HG03442 (cell line): Measurements from ENCODE around the gene EYS.
"Not testable (repeated sequence)": the region's sequence is repeated elsewhere in the genome, so short reads cannot be mapped to it uniquely, and the experiment has no call there.

ENCODE experiments used
- ATAC-seq: cut with Tn5 transposase; IDR thresholded peaks from one replicate; pipeline ENCODE4 v1.9.1; 2021; ENCODE audit warnings: mild to moderate bottlenecking, moderate library complexity; ENCODE audit not compliant: unreplicated experiment

The EYS gene

DNA sequence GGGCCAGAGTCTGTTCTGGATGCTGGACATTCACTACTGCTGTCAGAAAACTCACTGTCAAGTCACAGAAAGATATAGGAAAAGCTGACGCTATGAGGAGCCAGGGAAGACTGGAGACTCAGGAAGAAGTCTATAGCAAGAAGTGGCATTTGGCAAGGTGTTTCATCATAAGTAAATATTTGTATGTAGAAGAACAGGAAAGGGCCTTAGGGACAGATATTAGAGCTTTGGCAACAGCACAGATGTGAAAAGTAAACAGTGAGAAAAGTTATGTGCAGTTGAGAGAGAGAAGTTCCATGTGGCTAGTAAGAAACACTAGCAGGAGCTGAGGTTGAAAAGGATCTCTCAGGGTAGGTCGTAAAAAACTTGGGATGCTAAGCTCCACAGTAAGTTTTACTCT lies 1202.5 kb downstream of the EYS start:
- ATAC-seq, result no peak

DNA sequence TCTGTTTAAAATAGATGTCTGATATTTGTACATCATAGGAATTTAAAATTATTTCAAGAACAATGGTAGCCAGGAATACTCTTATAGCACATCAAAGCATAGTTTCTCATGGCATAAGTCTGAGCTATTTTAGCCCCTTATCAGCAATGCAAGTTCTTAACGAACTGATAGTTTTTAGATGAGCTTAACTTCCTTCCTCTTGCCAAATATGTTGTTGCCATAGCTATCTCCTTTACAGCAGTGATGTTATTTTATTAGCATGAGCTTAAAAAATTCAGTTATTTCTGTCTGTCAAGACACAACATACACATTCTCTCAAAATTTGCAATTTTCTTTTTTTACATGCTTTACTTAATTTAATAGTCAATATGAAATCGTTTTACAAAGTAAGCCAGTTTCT lies 1204.2 kb downstream of the EYS start:
- no peak for ATAC-seq

DNA sequence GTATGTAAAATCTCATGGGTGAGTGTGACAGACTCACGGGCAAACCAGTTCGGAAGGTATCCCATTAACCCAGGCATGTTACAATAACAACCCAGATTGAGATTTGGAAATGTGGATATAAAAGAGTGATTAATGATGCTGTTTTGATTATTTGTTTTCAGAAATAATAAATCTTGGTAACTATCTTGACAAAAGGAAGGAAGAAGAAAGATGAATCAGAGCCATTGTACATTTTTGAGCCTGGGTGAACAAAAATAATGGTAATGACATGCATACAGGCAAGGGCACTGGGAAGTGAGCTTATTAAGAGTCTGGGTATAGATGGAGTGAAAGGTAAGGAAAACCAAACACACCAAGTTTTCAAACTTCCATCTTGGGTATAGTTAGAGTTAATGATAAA lies 1209.4 kb downstream of the EYS start:
- ATAC-seq, result no peak

DNA sequence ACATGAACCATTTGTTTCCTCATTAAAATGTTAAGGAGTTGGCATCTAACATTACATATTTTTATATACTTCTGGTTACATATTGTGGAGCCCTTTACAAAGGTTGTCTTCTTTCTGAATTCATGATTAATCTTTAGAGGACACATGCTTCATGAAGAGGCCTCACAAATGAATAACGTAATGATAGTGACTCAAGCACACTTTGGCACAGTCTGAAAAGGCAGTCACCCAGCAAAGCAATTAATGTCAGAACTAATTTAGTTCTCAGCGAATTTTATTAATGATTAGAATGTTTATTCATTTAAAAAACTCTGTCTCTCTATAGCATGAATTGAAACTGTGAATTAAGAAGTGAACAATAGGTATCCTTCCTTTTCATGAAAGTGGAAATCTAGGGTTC lies 1217.3 kb downstream of the EYS start:
- no peak for ATAC-seq

DNA sequence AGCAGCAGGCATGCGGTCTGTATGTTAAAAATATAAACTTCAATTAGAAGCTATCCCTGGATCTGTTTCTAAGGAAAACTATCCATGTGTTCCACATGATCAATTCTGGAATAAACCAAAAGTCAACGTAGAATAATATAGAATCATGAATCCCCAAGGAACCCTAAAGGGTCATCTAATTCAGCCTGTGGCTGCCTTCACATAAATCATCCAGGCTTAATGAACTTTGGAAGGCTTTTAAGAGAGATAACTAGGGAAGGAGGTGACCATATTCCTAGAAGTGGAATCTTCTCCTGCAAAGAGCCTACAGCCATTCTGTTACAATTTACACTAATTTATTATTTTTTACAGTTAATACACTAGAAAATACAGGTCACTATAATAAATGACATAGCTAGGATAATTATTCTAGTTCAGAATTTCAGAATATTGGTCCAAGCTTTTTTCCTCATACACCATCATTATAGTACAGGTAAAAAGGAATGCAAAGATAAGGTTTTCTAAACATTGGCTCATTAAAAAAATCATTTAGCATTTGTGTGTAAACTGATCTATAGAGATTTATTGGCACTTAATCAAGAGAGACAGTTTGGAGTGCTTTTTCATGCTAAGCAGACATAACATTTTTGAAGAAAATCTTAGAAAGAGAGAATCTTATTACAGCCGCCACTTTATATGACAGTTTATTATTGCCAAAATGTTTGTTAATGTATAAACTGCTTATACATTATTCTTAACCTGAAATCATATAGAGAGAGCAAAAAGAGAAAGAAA lies 1220.3 kb downstream of the EYS start:
- ATAC-seq, result no peak

DNA sequence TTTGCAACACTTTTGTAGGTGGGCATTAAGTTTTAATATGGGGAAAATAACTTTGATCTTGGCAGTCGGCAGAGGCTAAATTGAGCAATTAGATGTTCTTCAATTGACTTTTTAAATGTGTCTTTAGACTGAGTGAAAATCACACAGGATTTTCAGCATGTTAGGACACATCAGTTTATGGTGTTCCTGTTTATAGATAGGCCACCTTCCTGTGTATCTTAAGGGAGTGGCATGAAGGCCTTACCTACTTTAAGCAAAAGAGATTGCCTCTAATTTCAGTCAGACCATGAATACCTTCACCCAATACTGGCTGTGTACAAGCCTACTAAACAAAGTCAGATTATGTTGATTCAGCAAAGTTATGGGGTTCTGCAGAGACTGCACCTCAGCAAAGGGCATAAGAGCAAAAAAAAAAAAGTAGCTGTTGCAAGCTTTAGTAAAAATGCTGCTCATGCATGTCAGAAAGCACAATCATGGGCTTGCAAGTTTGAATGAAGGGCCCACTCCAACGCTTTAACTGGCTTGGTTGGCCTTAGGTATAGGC lies 1223.0 kb downstream of the EYS start:
- ATAC-seq, result no peak

DNA sequence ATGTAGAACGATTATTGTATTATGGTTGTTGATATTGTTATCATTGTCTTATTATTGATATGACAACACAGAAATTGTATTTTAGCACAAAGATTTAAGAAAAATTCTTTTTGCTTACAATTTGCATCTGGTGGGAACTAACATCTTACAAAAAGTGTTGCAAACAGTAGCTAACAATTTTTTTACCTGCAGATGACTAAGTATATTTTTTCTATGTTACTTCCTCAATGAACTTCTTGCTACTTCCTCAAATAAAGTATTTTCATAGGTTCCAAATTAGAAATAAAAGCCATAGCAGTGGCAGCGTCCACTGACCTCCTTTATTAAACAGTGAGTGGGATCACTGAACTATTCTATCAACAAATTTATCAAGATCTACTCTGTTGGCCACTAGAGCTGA lies 1224.4 kb downstream of the EYS start:
- ATAC-seq, result no peak

DNA sequence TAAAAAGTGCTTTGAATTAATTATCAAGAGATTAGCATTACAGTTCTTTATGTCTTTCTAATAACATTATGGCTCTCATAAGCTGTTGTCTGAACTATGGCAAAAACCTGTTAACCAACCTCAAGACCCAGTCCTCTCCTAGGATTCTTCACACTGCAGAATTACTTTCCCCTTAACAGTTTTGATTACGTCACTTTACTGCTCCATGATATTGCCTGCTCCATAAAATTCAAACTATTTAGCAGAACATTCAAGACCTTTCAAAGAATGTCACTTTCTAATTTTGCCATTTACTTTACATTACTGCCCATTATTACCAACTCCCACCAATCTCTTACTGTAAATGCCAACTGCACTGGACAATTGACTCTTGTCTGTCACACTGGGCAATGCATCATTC lies 1227.9 kb downstream of the EYS start:
- no peak for ATAC-seq

DNA sequence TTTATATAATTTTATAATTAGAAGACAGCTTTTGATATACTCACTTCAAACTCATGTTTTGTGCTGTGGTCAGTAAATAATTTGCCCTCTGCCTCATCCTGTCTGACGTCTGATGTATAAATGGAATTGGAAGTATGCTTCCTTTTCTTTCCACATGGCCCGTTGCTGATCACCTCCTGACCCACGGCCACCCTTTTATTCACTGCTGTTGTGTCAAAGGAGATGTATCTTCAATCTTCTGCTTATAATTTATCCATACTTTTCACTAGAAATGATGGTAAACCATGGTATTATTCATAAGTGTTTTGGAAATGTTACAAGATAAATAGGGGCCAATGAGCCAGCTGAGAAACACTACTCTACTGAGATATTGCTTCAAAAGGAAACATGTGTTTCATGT lies 1229.6 kb downstream of the EYS start:
- ATAC-seq, result no peak

DNA sequence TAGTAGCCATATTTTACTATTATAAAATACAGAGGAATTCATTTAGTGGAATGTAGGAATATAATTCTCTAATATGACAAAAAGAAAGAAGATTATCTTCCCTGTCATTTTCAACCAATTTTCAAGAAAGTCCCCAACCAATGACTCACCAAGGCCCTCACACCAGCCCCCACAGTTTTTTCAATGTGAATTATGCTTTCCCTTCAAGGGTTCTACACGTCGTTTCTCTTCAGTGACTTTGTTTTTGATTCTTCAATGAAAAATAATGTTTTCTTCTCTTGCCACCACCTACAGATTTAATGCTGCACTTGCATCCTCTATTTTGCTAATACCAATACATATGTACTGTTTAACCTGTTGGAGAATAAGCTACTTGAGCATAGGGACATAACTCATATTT lies 1230.1 kb downstream of the EYS start:
- ATAC-seq, result no peak

DNA sequence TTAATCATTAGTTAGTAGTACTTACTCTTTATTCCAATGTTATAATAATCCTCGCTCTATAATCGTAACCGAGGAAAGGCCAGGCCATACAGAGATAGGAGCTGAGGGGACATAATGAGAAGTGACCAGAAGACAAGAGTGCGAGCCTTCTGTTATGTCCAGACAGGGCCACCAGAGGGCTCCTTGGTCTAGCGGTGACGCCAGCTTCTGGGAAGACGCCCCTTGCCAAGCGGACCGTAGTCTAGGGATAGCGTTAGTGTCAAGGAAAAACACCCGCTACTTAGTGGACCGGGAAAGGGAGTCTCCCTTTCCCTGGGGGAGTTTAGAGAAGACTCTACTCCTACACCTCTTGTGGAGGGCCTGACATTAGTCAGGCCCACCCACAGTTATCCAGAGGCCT lies 1237.6 kb downstream of the EYS start:
- not testable (repeated sequence) for ATAC-seq

DNA sequence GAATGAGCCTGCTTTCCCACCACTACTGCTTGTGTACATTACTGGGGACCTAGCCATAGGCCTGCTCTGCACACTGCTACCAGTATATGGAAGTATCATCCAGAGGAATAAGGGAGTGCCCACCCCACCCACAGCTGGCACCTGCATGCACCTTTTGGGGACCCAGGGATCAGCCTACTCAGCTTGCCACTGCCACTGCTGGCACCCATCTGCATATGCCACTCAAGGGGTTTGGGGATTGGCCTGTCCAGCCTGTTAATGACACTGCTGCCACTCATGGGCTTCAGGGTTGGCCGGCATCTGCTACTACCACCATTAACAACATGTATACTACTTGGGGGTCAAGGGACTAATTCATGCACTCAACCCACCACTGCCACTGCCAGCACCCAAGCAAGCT lies 1239.4 kb downstream of the EYS start:
- ATAC-seq, result no peak

DNA sequence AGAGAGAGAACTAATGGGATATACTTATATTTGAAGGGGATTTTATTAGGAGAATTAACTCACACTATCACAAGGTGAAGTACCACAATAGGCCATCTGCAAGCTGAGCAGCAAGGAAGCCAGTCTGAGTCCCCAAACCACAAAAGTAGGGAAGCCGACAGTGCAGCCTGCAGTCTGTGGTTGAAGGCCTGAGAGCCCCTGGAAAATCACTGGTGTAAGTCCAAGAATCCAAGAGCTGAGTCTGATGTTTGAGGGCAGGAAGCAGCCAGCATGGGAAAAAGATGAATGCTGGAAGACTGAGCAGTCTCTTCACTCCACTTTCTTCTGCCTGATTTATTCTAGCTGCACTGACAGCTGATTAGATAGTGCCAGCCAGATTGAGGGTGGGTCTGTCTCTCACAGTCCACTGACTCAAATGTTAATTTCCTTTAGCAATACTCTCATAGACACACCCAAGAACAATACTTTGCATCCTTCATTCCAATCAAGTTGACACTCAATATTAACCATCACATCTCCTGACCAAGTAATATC lies 1247.5 kb downstream of the EYS start:
- ATAC-seq, result no peak

DNA sequence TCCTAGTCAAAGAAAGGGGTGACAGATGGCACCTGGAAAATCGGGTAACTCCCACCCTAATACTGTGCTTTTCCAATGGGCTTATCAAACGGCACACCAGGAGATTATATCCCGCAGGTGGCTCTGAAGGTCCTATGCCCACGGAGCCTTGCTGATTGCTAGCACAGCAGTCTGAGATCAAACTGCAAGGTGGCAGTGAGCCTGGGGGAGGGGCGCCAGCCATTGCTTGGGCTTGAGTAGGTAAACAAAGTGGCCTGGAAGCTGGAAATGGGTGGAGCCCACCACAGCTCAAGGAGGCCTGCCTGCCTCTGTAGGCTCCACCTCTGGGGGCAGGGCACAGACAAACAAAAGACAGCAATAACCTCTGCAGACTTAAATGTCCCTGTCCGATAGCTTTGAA lies 1258.9 kb downstream of the EYS start:
- not testable (repeated sequence) for ATAC-seq

DNA sequence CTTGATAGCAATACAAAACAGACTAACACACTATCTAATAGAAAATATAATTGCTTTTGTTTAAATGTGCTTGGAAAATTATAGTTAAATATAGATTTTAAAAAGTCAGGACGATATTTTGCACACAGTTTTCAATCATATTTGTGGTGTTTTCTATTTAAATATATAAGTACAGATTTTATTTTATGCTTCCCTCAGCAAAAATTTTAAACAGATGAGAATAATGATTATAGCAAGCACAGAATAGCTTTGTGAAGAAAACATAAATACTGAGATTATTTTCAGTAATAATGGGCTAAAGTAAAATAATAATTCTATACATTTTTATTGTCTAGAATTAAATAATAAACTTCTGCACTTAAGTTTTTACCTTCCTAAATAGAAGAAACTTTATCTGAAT lies 1262.0 kb downstream of the EYS start:
- ATAC-seq, result no peak

DNA sequence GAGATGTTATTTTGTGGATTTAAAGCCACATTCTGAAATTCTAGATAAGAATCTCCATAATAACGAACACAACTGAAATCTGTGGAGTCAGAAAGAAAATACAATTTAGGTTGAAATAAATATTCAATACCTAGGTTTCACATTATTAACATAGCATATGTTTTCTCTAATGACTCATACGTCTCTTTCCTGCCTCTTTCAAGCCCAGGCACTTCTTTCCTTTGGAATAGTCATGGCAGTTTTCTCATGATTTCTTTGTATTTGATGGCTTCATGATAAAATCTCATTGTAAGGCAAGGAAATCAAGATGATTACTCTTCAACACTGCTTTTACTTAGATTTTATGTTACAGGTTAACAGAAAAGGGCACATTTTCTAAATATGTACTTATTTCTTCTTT lies 1267.8 kb downstream of the EYS start:
- no peak for ATAC-seq

DNA sequence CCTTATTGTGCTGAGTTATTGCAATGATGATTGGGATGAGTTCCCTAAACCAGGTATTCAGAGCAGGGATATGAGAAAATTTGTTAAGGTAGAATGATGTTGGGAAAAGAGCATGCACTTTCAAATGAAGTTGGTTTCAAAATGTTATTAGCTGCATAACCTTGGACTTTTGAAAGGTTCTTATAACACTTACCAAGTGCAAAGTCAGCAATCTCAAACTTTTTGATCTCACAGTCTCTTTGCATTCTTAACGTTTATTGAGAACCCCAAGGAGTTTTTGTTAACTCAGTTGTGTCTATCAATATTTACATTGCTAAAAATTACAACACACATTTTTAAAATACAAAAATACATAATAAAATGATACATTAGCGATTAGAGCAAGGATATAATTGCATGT lies 1269.0 kb downstream of the EYS start:
- ATAC-seq, result no peak

DNA sequence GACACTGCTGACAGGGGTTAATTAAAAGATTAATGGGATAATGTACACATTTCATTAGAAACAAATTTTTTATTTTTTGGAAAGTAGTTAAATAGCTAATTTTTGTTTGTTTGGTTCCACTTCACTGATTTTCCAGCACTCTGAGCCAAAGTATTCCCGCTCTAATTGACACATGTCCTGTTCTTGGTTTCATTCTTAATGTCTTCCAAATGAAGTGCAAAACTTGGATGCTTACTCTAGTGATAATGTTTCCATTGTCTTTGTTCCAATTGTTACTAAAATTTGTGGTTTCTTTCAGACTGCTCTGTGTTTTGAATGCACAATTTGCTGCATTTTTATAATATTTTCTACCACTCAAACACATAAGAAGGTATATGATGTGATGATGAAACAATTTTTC lies 1277.1 kb downstream of the EYS start:
- no peak for ATAC-seq

DNA sequence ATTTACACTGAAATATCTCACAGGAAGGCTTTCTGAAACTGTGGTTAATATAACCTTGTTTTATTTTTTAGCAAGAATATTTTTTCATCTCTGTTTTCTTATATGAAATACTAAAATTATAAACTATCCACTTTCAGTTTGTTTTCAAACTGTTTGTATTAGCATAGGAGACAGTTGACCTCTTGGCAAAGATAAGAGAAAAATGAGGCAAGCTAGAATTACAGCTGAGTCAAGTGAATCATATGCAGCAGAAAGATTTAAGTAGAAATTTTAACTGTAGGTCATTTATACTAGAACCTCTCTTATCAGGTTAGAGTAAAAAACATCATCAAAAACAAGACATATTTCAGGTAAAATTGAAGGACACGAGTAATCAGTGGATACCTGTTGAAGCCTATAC lies 1278.8 kb downstream of the EYS start:
- ATAC-seq, result no peak

DNA sequence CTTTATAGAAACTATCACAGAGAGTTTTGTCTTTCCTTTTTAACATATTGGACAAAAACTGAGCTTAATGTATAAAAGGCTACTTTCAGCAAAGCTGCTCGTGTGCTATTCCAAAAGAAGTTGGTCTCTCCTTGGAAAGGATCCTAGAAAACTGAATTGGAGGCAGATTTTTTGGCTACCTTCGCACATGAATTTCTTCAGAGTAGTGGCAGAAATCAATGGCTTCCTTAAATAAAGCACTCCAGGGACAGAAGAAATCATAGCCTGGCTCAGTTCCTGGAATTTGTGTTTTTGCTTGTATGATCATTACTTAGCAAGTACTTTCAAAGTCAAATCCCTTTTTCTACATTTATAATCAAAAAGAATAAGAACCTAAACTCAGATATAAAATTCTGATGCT lies 1291.1 kb downstream of the EYS start:
- no peak for ATAC-seq

DNA sequence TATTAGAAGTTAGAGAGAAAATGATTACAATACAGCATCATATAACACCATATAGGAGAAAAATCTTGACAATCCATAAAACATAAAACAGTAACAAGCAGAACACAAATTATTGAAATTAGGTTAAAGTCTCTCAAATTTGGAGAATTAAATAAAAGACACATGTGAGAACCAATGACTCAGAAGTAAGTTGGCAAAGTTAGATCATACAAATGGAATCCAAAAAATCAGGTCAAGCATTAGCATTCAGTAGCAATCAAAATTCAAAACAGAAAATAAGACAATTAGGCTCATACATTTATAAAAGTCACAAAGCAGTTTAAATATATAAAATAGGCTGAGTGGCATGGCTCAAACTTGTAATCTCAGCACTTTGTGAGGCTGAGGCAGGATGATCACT lies 1295.8 kb downstream of the EYS start:
- no peak for ATAC-seq

DNA sequence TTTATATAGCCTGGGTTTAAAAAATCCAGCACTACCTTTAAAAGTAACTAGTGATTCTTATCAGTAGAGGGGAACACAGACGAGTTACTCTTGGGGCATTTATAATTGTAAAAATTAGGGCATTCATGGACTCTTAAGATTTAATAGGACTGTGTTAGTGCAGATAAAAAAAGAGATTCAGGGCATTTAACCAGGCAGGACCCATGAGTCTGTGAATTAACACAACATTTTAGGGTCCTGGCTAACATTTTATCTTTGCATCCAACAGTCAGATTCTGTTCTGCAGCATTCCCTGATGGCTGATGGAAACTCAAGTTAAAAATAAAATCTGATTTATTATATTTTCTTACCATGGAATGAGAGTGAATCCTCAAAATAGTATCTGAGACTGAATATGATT lies 1297.1 kb downstream of the EYS start:
- no peak for ATAC-seq

DNA sequence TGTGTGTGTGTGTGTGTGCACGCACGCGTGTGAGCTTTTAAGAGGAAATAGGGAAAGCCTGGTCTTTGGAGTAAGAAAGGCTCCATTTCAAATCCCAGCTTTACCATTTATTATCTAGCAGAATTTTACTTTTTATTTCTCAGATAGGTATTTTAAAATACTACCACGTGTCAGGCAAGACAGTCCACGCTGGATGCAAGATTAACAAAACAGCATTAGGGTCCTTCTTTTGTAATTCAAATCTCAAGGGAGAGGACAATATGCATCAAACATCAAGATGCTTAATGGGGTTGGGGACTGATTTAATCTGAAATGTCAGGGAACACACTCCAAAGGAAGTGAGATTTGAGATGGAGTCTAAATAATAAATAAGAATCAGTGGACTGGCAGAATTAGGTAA lies 1302.6 kb downstream of the EYS start:
- ATAC-seq, result no peak
